Muscle of arm (tissue), 12 donors: Measurements from ENCODE around the gene SRPX. TPM values are rescaled to one million over a fixed set of nuclear protein-coding genes. Genes with fewer than 3 reads are reported as not detected.

ENCODE experiments used
- DNase-seq: peaks from one replicate; pipeline ENCODE4 v3.0.0-alpha.2; 2013
- polyA plus RNA-seq, 12 donors: library from polyadenylated mRNA; unstranded; fragments of 120-200 nt; gene quantifications; one replicate each; pipeline ENCODE4 v1.2.1, GENCODE V29; 2013; ENCODE audit not compliant: insufficient read length in 12 of 12

The SRPX gene
- polyA plus RNA-seq, 12 donors = 25.5 to 93.7 (median 39.8) TPM; not detected in 1

- no peak for DNase-seq
These were observed 5.8 kb downstream of the SRPX start for GRCh38 chrX:38214551-38215531.

DNA sequence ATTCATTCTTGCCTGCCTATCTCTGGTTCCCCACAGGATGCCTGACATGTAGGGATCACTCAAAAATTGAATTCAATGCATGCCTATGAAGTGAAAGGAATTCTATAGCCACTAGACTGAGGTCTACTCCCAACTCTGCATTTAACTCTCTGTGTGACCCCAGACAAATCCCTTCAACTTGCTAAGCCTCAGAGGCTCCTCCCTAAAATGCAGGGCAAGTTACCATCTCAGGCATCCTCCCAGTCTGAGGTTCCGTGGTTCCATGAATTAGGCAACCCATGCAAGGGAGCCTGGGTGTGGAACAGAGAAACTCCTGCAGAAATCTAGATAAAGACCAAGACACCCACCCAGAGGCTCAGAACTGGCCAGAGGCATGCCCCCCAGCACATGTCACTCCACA is 6.6 kb downstream of the SRPX start:
- no peak for DNase-seq

GRCh38 chrX:38211891-38212635 is 8.6 kb downstream of the SRPX start:
- no peak for DNase-seq

- DNase-seq = no peak
These were observed 14.1 kb downstream of the SRPX start for GRCh38 chrX:38206542-38206941.

- DNase-seq = no peak
These were observed 14.6 kb downstream of the SRPX start for GRCh38 chrX:38206036-38206435.

GRCh38 chrX:38205039-38205438 is 15.6 kb downstream of the SRPX start:
- DNase-seq = no peak

DNA sequence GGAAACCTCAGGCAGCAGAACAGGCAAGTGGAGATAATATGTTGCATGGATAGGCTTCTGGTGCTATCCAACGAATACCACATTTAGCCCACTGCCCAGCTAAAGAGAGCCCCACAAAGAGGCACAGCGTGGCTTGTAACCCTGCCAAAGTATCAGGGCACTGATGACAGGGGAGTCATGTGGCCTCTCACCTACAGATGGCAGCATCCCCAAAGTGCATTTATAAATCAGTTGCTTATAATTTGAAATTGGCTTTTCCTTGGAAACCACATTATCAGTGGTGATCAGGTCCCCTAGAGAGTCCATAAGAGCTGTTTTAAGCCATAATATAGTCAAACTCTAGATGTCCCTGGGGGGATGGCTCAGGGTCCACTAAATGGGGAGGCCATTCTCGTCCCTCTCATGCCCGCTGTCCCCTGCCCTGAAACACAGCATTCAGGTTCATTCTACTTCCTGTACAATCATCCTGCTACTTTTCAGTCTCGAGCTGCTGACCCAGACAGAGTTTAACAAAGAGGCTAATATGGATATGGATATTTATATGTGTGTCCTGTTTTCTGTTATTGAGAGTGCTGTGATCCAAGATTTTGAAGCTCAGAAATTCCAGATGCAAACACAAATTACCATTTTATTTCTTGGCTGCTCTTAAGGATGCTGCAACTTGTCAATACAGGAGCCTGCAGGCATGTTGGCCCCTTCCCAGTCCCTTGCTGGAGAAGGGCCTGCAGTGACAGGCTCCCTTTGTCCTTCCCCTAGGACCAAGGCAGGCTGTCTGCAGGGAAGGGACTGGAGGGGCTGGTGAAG is 28.5 kb downstream of the SRPX start:
- DNase-seq = no peak

DNA sequence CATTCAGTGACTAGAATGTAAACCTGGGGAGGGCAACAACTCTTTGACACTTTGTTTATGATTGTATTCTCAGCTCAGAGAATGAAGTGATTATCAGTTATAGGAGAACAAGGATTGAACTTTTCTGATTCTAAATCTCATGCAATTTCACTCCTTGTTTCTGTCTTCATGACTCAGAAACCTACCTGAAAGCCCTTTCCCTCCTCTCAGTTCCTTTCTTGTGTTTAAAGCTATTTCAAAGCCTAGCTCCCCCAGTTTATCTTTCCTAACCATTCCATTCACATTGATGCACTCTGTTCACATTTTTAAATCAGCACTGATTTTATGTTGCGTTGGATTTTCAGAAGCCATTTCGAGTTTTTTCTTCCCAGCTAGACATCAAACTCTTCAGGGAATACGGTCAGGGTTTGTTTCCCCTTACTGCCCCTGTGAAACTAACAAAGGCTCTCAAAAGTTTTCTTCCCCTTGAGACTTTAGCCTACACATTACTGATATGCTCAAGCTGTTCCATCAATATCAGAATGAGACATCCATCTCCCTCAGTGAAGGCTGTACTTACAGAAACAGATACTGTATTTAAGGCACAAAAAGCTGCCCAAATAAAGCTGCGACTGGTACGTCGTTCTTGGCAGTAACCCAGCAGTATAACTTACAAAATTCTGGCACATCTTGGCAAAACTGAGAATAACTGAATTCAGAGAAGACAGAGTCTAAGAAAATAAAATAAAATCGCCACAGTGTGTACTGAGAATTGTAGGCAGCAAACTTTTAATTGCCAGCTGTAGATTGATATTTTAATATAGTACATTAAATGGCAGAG is 31.0 kb downstream of the SRPX start:
- DNase-seq = no peak

GRCh38 chrX:38183596-38183995 is 37.1 kb downstream of the SRPX start:
- DNase-seq = peak; percentile 45

GRCh38 chrX:38181357-38181756 is 39.3 kb downstream of the SRPX start:
- DNase-seq = no peak

DNA sequence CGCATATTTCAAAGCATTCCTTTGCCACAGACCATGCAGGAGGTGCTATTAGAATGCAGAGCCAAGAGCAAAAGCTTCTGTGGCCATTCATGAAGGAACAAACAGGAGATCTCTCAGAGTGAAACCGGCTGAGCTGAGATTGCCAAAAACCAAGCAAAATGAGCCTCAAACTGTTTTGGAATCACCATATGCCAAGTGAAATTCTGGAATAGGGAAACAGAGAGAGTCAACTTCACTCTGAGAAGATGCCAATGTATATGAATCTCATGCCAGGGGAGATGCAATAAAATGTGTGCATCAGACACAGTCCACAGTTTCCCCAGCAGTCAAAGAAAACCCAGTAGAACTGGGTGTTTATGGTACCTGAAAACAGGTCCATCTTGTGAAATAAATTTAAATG is 42.3 kb downstream of the SRPX start:
- no peak for DNase-seq

GRCh38 chrX:38175139-38175538 is 45.5 kb downstream of the SRPX start:
- no peak for DNase-seq

- DNase-seq = no peak
These were observed 48.1 kb downstream of the SRPX start for GRCh38 chrX:38172596-38172995.

DNA sequence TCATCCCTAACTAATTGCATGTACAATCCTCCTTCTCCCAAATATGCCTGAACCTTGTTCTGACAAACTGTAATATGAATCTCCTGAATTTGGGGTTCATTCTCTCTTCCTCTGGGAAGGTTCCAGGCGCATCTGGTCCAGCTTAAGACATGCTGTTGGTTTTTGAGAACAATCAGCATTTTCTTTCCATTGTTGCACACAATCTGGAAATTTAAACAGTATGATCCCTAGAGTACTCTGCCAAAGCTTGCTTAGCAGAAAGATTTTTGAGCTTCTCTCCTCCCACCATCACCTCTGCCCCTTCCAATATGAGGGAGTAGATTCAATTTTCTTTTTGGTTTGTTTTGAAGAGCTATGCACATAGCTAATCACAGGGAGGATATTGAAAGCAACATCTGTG is 50.1 kb downstream of the SRPX start:
- no peak for DNase-seq

GRCh38 chrX:38166478-38167083 is 54.1 kb downstream of the SRPX start:
- no peak for DNase-seq

GRCh38 chrX:38165023-38165422 is 55.6 kb downstream of the SRPX start:
- no peak for DNase-seq

- no peak for DNase-seq
These were observed 57.5 kb downstream of the SRPX start for GRCh38 chrX:38163193-38163592.

GRCh38 chrX:38156838-38157237 is 63.8 kb downstream of the SRPX start:
- DNase-seq = no peak

GRCh38 chrX:38154818-38155217 is 65.9 kb downstream of the SRPX start:
- no peak for DNase-seq

DNA sequence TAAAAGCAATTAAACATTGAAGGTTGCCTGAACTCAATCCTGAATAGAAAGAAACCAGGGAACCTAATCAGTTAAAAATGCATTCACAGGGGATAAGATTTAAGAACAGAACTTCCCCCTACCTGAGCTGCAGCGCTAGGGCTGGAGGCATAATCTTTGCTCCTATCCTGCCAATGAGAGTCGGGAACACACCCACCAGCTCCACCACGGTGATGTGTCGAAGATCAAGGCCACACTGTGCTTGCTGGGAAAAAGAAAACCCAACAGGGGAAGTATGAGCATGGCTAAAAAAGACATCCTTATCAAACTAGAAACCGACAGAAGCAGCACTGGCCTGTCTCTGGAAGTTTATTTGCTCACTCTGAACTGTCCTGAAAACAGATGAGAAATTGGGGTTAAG is 66.3 kb downstream of the SRPX start:
- DNase-seq = no peak

DNA sequence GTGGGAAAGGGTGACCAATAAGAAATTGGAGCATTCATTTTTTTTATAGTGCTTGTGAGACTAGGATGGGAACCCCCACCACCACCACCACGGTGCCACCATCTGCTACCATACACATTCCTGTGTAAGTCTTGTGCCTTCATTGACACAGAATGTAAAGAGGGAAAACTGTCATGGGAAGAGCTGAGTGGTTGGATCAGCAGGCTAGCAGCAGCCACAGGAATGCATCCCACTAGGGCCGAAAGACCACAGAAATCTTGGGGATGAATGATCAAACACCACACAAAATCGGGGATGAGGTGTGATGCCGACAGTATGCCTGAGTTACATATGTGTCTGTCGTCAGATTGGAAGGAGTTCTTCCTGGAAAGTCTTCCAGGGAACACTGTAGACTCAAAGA is 69.2 kb downstream of the SRPX start:
- no peak for DNase-seq
